SJSA1 (cell line): Measurements from ENCODE around the gene EGR4. TPM values are rescaled to one million over a fixed set of nuclear protein-coding genes. Genes with fewer than 3 reads are reported as not detected.
"Not testable (repeated sequence)": the region's sequence is repeated elsewhere in the genome, so short reads cannot be mapped to it uniquely, and the experiment has no call there.

Experiments used
- DNase-seq, 2 experiments: peaks; one replicate each; pipeline ENCODE4 v3.0.0-alpha.2; 2015 to 2020; ENCODE audit warnings: low spot score in 2 of 2, low read depth in 1 of 2
- H3K27ac ChIP-seq: fragments of 250-450 bp; sonication (Bioruptor Pico); 2 replicates; pipeline ENCODE4 v1.5.1; 2020; ENCODE audit warnings: mild to moderate bottlenecking, moderate library complexity
- H3K27me3 ChIP-seq: fragments of 250-450 bp; sonication (Bioruptor Pico); replicated peaks from 2 replicates; pipeline ENCODE4 v1.5.1; 2020; ENCODE audit warnings: mild to moderate bottlenecking, moderate library complexity
- H3K36me3 ChIP-seq: fragments of 250-450 bp; sonication (Bioruptor Pico); 2 replicates; pipeline ENCODE4 v1.5.1; 2020; ENCODE audit warnings: mild to moderate bottlenecking
- H3K4me1 ChIP-seq: fragments of 250-450 bp; sonication (Bioruptor Pico); replicated peaks from 2 replicates; pipeline ENCODE4 v1.6.1; 2021; ENCODE audit warnings: mild to moderate bottlenecking
- H3K4me3 ChIP-seq: fragments of 250-450 bp; sonication (Bioruptor Pico); 2 replicates; pipeline ENCODE4 v1.5.1; 2020; ENCODE audit warnings: mild to moderate bottlenecking
- H3K9me3 ChIP-seq: fragments of 250-450 bp; sonication (Bioruptor Pico); replicated peaks from 2 replicates; pipeline ENCODE4 v1.5.1; 2020; ENCODE audit warnings: mild to moderate bottlenecking
- total RNA-seq: library from RNA; depleted of rRNA; stranded (reverse); fragments of >200 nt; shearing (Covaris generic); gene quantifications from 2 replicates; pipeline ENCODE4 v1.2.3, GENCODE V29; 2014

EGR4 gene
- total RNA-seq, 1 experiment from 2014 or later, result not detected

DNA sequence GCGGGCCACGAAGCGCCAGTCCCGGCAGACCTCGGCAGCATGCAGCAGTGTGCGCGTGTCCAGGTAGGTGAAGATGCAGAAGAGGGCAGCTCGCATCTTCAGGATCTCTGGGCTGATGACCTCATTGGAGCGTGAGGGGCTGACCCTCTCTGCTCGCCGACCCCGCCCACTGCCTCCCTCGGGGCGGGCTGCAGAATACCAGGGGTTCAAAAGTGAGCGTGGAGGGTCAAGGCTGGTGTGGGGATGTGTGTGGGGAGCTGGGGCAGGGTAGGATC is 29.1 kb downstream of the EGR4 start:
- H3K27ac ChIP-seq, result no peak overlapping the region
- H3K4me1 ChIP-seq, result no peaks in the 10 kb centered on the region
- H3K36me3 ChIP-seq, result no peaks in the 10 kb centered on the region
- H3K27me3 ChIP-seq, result peaks cover 18% of the 10 kb centered on the region; the same call in 1 of the 2 replicates
- DNase-seq, result no peak
- H3K9me3 ChIP-seq, result no peaks in the 10 kb centered on the region
- H3K4me3 ChIP-seq, result no peak overlapping the region

DNA sequence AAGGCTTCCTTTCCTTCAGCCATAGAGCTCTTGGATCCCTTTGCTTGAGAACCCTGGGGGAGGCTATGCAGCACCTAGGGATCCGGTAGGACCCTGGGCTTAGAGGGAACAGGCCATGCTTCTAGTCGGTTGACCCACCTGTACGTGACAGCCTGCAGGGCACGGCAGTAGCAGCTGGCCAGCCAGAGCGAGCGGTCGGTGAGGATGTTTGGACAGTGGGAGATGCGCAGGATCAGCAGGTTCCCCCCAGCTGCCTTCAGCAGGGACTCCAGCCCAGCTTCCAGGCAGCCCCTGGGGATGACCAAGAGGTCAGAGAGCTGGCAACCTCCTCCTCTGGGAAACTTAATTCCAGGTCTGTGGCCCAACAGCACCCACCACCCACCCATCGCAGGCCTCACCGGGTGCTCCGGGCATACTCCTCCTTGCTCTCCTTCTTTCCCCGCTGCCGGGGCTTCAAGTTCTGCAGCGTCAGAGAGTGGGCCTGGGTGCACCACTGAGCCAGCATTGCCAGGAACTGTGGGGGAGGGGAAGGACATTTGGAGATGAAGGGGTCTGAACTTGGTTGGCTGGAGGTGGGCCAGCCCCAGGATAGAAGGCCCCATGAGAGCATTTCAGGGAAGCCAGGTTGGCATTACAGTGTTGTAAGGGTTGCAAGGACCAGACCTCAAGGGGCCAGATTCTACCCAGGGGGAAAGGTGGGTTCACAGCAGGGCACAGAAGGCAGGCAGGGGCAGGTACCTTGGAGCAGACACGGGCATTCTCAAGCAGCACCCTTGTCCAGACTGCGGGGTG is 29.6 kb downstream of the EGR4 start:
- H3K4me3 ChIP-seq, result no peak overlapping the region
- H3K4me1 ChIP-seq, result no peaks in the 10 kb centered on the region
- H3K27me3 ChIP-seq, result peaks cover 14% of the 10 kb centered on the region; the same call in 1 of the 2 replicates
- H3K36me3 ChIP-seq, result no peaks in the 10 kb centered on the region
- no peak for DNase-seq
- H3K9me3 ChIP-seq, result no peaks in the 10 kb centered on the region
- H3K27ac ChIP-seq, result no peak overlapping the region

DNA sequence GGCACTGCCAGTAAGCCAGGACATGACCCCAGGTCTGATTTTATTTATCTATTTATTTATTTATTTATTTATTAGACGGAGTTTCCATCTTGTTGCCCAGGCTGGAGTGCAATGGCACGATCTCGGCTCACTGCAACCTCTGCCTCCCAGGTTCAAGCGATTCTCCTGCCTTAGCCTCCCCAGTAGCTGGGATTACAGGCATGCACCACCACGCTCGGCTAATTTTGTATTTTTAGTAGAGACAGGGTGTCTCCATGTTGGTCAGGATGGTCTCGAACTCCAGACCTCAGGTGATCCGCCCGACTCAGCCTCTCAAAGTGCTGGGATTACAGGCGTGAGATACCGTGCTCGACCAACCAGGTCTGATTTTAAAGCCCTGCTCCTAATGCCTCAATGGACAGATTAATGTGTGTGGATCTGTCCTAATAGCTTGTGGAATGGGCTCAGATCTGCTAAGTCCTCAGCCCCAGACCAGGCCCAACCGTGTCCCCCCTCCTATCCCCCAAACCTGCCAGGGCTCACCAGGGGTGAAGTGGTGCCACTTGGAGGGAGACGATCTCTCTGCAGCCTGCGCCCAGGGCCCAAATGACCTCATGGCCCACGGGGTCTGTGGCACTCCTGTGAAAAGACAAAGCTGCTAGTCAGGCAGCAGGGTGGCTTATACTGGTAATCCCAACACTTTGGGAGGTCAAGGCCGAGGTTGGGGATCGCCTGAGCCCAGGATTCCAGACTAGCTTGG is 30.5 kb downstream of the EGR4 start:
- not testable (repeated sequence) for DNase-seq, H3K4me1 ChIP-seq, H3K9me3 ChIP-seq, H3K27ac ChIP-seq, H3K36me3 ChIP-seq, H3K27me3 ChIP-seq, H3K4me3 ChIP-seq

DNA sequence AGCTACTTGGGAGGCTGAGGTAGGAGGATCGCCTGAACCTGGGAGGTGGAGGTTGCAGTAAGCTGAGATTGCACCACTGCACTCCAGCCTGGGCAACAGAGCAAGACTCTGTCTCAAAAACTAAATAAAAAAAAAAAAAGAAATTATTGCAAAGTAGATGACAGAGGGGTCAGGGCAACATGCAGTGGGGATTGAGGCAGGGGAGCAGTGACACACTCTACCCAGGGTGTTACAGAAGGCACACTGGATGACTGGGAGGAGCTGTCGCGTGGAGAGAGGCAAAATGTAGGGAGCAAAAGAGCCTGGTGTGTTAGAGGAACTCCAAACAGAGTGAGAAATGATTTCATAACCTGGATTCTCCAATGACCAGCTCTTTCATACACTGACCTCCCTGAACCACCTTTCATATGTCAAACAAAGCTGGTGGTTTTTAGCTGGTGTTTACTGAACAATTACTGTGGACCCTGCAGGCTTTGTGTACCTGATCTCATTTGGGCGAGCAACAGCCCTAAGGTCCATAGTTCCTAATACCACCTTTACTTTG is 31.2 kb downstream of the EGR4 start:
- Histone ChIP-seq H3K4me1 (no peaks in the 10 kb centered on the region), H3K27ac (no peak overlapping the region), H3K4me3 (no peak overlapping the region), H3K9me3 (no peaks in the 10 kb centered on the region), H3K27me3 (peaks cover 4% of the 10 kb centered on the region; the same call in 1 of the 2 replicates), H3K36me3 (no peaks in the 10 kb centered on the region)
- DNase-seq, result no peak

DNA sequence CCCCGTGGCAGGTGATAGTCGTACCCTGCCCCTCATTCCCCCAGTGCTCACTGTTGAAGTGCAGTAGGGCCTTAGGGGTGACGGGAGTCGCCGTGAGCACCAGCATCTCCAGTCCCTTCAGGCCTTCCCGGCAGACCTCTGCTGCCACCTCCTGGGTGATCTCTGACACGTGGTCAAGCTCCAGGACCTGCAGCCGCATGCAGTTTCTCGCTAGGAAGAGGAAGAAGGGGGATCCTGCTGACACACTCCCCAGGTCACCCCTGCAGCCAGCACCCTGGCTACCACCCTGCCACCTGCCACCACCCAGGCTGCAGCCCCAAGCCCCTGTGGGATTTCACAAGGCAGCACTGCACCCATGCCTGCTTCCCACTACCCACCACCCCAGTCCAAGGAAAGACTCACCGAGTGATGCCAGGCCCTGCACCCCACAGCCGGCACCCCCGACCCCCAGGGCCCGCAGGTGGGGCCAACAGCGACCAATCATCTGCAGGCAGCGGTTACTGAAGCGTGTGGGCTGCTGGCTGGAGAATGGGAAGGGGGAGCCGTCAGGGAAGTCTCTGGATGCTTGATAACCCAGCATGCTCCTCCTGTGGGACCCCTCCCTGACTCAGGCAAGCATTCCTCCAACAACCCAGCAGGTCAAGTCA is 32.9 kb downstream of the EGR4 start:
- DNase-seq, result peak; percentile 21 to 63
- no peaks in the 10 kb centered on the region for H3K27me3 ChIP-seq
- no peak overlapping the region for H3K27ac ChIP-seq
- H3K4me3 ChIP-seq, result no peak overlapping the region
- no peaks in the 10 kb centered on the region for H3K9me3 ChIP-seq
- peaks cover 2% of the 10 kb centered on the region; the same call in 1 of the 2 replicates for H3K36me3 ChIP-seq
- H3K4me1 ChIP-seq, result no peaks in the 10 kb centered on the region

DNA sequence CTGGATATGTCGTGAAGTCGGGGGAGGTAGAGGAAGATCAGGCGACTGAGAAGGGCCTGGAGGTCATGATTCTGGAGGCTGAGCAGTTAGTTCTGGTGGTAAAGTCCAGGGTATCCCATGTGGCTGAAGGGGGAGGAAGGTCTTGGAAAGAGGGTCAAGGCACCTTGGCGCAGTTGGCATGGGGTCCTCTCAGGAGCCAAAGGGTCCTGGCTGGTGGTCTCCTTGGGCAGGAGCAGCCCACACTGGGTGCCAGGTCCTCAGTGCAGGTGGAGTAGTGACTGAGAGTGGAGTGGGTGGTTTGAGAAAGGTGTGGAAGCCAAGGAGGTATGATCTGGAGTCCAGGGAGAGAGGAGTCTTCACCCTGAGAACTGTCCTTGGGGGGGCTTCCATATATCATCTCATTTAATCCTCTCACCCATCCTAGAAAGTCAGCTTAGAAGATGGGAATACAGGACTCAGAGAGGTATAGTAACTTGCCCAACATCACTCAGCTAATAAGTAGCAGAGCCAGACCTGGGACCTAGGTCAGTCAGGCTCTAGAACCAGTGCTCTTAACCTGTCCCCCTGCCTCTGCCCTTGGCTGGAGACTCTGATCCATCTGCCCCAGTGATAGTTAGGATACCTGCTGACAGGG is 33.5 kb downstream of the EGR4 start:
- Histone ChIP-seq H3K9me3 (no peaks in the 10 kb centered on the region), H3K36me3 (peaks cover 8% of the 10 kb centered on the region), H3K4me1 (no peaks in the 10 kb centered on the region), H3K27ac (no peak overlapping the region), H3K4me3 (no peak overlapping the region), H3K27me3 (no peaks in the 10 kb centered on the region)
- no peak for DNase-seq

DNA sequence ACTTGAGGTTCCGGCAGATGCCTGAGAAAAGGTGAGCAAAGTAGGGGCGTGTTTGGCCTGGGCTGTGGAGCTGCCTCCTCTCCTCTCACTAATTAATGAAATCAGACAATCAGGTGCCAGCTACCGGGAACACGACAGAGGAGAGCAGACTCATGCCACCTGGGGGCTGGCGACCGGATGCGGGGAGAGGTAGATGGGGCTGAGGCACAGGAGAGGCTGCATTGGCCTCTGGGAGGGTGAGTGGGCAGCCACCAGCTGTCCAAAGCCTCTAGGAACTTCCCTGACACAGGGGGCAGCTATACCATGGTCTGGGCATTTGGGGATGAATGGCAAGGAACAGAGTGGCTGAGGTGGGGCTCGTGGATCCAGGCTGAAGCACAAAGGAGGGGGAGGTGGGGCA is 34.1 kb downstream of the EGR4 start:
- H3K36me3 ChIP-seq, result peaks cover 13% of the 10 kb centered on the region
- H3K9me3 ChIP-seq, result no peaks in the 10 kb centered on the region
- H3K27me3 ChIP-seq, result no peaks in the 10 kb centered on the region
- no peaks in the 10 kb centered on the region for H3K4me1 ChIP-seq
- H3K4me3 ChIP-seq, result no peak overlapping the region
- no peak overlapping the region for H3K27ac ChIP-seq
- no peak for DNase-seq

DNA sequence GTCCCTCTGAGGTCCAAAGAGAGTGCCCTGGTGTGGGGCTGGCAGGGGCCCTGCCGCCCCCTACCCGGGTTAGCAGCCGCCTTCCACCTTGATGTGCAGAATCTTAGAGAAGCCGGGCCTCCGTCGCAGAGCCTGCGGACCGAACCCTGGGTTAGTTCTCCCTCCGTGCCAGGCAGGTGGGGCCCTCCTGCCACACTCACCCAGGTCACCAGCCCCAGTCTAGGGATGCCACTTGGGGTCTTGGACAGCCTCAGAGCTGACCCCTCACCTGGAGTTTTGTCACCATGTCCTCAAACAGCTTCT is 34.5 kb downstream of the EGR4 start:
- no peaks in the 10 kb centered on the region for H3K9me3 ChIP-seq
- no peak for DNase-seq
- H3K4me1 ChIP-seq, result no peaks in the 10 kb centered on the region
- H3K36me3 ChIP-seq, result peaks cover 18% of the 10 kb centered on the region
- H3K27ac ChIP-seq, result no peak overlapping the region
- H3K27me3 ChIP-seq, result no peaks in the 10 kb centered on the region
- no peak overlapping the region for H3K4me3 ChIP-seq

DNA sequence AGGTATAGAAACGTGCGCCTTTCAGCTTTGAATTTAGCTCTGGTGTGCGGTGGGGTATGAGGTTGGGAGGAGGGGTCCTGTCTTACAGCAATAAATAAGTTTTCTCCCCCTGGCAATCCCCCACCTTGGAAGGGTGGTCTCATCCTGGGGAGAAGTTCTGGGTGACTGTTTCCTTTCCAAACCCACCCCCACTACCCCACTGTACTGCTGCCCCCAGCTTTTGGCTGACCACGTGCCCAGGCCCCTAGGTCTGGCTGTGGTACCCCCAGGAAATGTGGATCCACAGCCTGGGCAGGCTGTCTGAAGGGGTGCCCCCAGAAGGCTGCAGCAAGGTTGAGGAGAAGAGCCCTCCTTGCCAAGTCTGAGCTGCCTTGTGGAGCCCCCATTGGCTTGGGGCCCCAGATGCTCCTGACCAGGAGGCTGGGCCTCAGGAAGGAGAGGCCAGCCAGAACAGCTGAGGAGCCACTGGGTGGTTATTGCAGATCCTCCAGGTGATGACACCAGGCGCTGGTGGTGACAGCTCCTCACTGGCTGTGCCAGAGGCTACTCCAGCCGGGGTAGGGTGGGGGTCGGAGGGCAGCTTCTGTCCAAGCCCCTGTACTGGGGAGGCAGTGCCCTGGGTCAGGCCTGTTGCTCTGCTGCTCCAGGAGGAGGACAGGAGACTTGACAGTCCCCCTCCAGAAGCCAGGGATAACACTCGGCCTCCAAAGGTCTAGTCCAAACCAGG is 35.0 kb downstream of the EGR4 start:
- Histone ChIP-seq H3K4me3 (no peak overlapping the region), H3K9me3 (no peaks in the 10 kb centered on the region), H3K27ac (no peak overlapping the region), H3K4me1 (no peaks in the 10 kb centered on the region), H3K36me3 (peaks cover 23% of the 10 kb centered on the region), H3K27me3 (no peaks in the 10 kb centered on the region)
- DNase-seq, result no peak

DNA sequence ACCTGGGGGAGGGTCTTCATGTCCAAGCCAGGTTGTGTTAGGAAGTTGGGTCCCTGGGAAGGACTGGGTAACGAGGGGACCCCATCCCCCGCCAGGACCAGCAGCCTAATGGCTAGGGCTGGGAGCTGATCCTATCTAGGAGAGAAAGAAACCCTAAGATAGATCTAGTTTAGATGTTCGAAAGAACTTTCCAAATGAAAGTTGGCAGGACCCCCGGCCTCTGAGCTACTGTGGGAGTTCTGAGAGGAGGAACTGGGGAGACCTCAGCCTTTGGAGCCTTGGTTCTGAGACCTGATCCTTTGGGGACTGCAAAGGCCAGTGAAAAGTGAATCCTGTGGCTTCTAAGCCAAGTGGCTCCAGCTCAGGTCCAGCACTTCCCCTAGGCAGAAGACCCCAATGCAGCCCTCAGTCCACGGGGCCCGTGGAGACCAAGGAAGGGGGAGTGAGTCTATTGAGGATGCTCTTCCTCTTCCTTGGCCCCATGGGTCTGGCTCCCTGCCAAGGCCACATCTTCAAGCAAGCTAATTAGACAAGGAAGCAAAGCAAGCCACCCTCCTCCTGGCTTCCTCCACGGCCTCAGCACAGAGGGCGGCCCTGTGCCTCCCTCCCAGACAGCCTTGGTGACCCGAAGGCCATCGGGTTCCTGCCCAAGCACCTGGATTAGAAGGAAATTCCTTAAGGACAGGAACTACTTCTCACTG is 35.8 kb downstream of the EGR4 start:
- no peak for DNase-seq
- no peak overlapping the region for H3K27ac ChIP-seq
- H3K36me3 ChIP-seq, result peaks cover 30% of the 10 kb centered on the region
- H3K4me1 ChIP-seq, result no peaks in the 10 kb centered on the region
- H3K9me3 ChIP-seq, result no peaks in the 10 kb centered on the region
- H3K4me3 ChIP-seq, result no peak overlapping the region
- no peaks in the 10 kb centered on the region for H3K27me3 ChIP-seq

DNA sequence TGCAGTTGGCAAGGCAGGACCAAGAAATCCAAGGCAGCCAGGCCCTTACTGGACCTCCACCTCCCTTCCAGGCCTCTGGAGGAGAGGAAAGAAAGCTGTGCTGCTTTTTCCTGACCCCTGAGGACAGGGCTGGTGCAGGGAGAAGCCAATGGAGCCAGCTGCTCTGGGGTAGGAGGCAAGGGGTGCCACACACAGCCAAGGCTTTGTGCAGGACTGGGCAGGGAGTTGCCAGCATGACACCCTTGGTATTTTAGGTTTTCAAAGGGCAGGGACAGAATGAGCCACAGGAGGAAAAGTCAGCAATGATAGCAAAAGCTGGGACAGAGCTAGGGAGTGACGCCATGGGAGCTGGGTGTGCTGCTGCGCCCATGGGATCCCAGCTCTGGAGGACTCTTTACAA is 36.3 kb downstream of the EGR4 start:
- H3K27me3 ChIP-seq, result no peaks in the 10 kb centered on the region
- no peak overlapping the region for H3K4me3 ChIP-seq
- no peak overlapping the region for H3K27ac ChIP-seq
- H3K4me1 ChIP-seq, result no peaks in the 10 kb centered on the region
- H3K9me3 ChIP-seq, result no peaks in the 10 kb centered on the region
- DNase-seq, result no peak
- peaks cover 34% of the 10 kb centered on the region for H3K36me3 ChIP-seq

DNA sequence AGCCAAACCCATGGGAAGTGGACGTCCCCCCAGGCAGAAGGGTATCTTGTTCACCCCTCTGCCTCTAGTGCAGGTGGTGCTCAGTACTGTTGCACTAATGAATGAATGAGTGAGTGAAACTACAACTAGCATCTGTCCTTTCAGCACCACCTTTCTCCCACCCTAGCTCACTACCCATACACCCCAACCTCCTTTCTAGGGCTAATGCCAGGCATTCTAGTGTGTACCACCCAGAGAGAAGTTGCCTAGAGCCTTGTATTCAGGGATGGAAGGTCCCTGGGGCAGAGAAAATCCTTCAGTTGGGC is 36.8 kb downstream of the EGR4 start:
- H3K9me3 ChIP-seq, result no peaks in the 10 kb centered on the region
- H3K4me3 ChIP-seq, result no peak overlapping the region
- DNase-seq, result no peak
- H3K4me1 ChIP-seq, result no peaks in the 10 kb centered on the region
- H3K27ac ChIP-seq, result no peak overlapping the region
- no peaks in the 10 kb centered on the region for H3K27me3 ChIP-seq
- peaks cover 38% of the 10 kb centered on the region for H3K36me3 ChIP-seq
